T-helper 17 cell (primary cell): Measurements from ENCODE around the gene NUTM2G. TPM values are rescaled to one million over a fixed set of nuclear protein-coding genes. Genes with fewer than 3 reads are reported as not detected.
"Not testable (repeated sequence)": the region's sequence is repeated elsewhere in the genome, so short reads cannot be mapped to it uniquely, and the experiment has no call there.

Source experiments
- ATAC-seq: fragments of 150-1000 bp; cut with Tn5 transposase; 2 replicates; pipeline ENCODE4 v1.10.0; 2021; ENCODE audit warnings: mild to moderate bottlenecking, moderate library complexity
- DNase-seq, 3 donors: peaks; one replicate each; pipeline versions ENCODE4 v3.0.0 to v3.0.0-alpha.2; 2020 to 2021
- H3K9me3 ChIP-seq: one replicate; pipeline ENCODE4 v1.7.0; 2013; ENCODE audit warnings: low read length, mild to moderate bottlenecking; ENCODE audit not compliant: control insufficient read depth, poor library complexity, severe bottlenecking
- H3K27ac Mint-ChIP-seq: one replicate; pipeline ENCODE4 v1.8.0; 2022; ENCODE audit warnings: mild to moderate bottlenecking, moderate library complexity, mixed read lengths
- H3K27me3 Mint-ChIP-seq: one replicate; pipeline ENCODE4 v1.8.0; 2022; ENCODE audit warnings: mixed read lengths
- H3K36me3 Mint-ChIP-seq: one replicate; pipeline ENCODE4 v1.8.0; 2022; ENCODE audit warnings: low read depth, mixed read lengths
- H3K4me1 Mint-ChIP-seq: one replicate; pipeline ENCODE4 v1.8.0; 2022; ENCODE audit warnings: mild to moderate bottlenecking, mixed read lengths
- H3K4me3 Mint-ChIP-seq: one replicate; pipeline ENCODE4 v1.8.0; 2022; ENCODE audit warnings: mild to moderate bottlenecking, moderate library complexity, mixed read lengths
- total RNA-seq, 4 donors: library from RNA in 2 of 4; stranded (reverse) in 2 of 4; gene quantifications; one replicate each; pipeline ENCODE4 v1.2.3 and lab custom pipeline; 2022 to 2026

Gene NUTM2G
- total RNA-seq, result not detected
- 0 to 0.08 reads per million in 2 donors for total RNA-seq (lab: John Stamatoyannopoulos, UW)

- H3K36me3 Mint-ChIP-seq, H3K27me3 Mint-ChIP-seq, H3K4me3 Mint-ChIP-seq, ATAC-seq, H3K9me3 ChIP-seq, H3K27ac Mint-ChIP-seq, DNase-seq, H3K4me1 Mint-ChIP-seq: not testable (repeated sequence)
Observed at GRCh38 chr9:96928543-96928942, at the start of gene NUTM2G. NUTM2G (plus strand) TSS chr9:96928843; CDS start chr9:96929025, 182 bp downstream.

- H3K27me3 Mint-ChIP-seq, result no peaks in the 10 kb centered on the region
- ATAC-seq, result no peak
Observed at GRCh38 chr9:96883922-96884321, 44.7 kb upstream of the NUTM2G start.

GRCh38 chr9:96884443-96884842, 44.2 kb upstream of the NUTM2G start:
- ATAC-seq (no peak), DNase-seq (no peak)
- peaks cover 3% of the 10 kb centered on the region for H3K36me3 Mint-ChIP-seq

More at GRCh38 chr9:96883922-96884321, 44.7 kb upstream of the NUTM2G start:
- peaks cover 3% of the 10 kb centered on the region for H3K36me3 Mint-ChIP-seq
- no peaks in the 10 kb centered on the region for H3K4me1 Mint-ChIP-seq
- H3K4me3 Mint-ChIP-seq, result no peak overlapping the region
- no peak for DNase-seq
- H3K9me3 ChIP-seq, result no peaks in the 10 kb centered on the region
- no peak overlapping the region for H3K27ac Mint-ChIP-seq

GRCh38 chr9:96885424-96885823, 43.2 kb upstream of the NUTM2G start:
- no peak for ATAC-seq
- H3K4me1 Mint-ChIP-seq, result no peaks in the 10 kb centered on the region
- H3K36me3 Mint-ChIP-seq, result peaks cover 5% of the 10 kb centered on the region
- no peak overlapping the region for H3K27ac Mint-ChIP-seq
- no peaks in the 10 kb centered on the region for H3K9me3 ChIP-seq
- no peaks in the 10 kb centered on the region for H3K27me3 Mint-ChIP-seq
- no peak for DNase-seq
- no peak overlapping the region for H3K4me3 Mint-ChIP-seq

More at GRCh38 chr9:96884443-96884842, 44.2 kb upstream of the NUTM2G start:
- Mint-ChIP-seq H3K27me3 (no peaks in the 10 kb centered on the region), H3K27ac (no peak overlapping the region), H3K4me3 (no peak overlapping the region), H3K4me1 (no peaks in the 10 kb centered on the region)
- no peaks in the 10 kb centered on the region for H3K9me3 ChIP-seq

- Mint-ChIP-seq H3K4me1 (no peaks in the 10 kb centered on the region), H3K36me3 (peaks cover 2% of the 10 kb centered on the region), H3K27me3 (no peaks in the 10 kb centered on the region), H3K27ac (no peak overlapping the region), H3K4me3 (no peak overlapping the region)
- ATAC-seq, result no peak
- H3K9me3 ChIP-seq, result no peaks in the 10 kb centered on the region
- no peak for DNase-seq
Observed at GRCh38 chr9:96888591-96888990, 40.1 kb upstream of the NUTM2G start.

GRCh38 chr9:96892131-96892530, 36.5 kb upstream of the NUTM2G start:
- no peaks in the 10 kb centered on the region for H3K27me3 Mint-ChIP-seq
- peaks cover 9% of the 10 kb centered on the region for H3K36me3 Mint-ChIP-seq
- no peak overlapping the region for H3K4me3 Mint-ChIP-seq
- DNase-seq (no peak), ATAC-seq (no peak)
- no peaks in the 10 kb centered on the region for H3K9me3 ChIP-seq
- no peak overlapping the region for H3K27ac Mint-ChIP-seq
- no peaks in the 10 kb centered on the region for H3K4me1 Mint-ChIP-seq

GRCh38 chr9:96900010-96900409, 28.6 kb upstream of the NUTM2G start:
- not testable (repeated sequence) for H3K4me3 Mint-ChIP-seq, H3K9me3 ChIP-seq, H3K27ac Mint-ChIP-seq, H3K36me3 Mint-ChIP-seq, H3K4me1 Mint-ChIP-seq, ATAC-seq, DNase-seq, H3K27me3 Mint-ChIP-seq

- not testable (repeated sequence) for H3K27ac Mint-ChIP-seq, H3K36me3 Mint-ChIP-seq, DNase-seq, H3K4me1 Mint-ChIP-seq, H3K4me3 Mint-ChIP-seq, H3K27me3 Mint-ChIP-seq, ATAC-seq, H3K9me3 ChIP-seq
Observed at GRCh38 chr9:96904947-96905722, 23.5 kb upstream of the NUTM2G start.

- H3K36me3 Mint-ChIP-seq, H3K27ac Mint-ChIP-seq, H3K9me3 ChIP-seq, H3K27me3 Mint-ChIP-seq, ATAC-seq, H3K4me3 Mint-ChIP-seq, H3K4me1 Mint-ChIP-seq, DNase-seq: not testable (repeated sequence)
Observed at GRCh38 chr9:96908479-96908878, 20.2 kb upstream of the NUTM2G start.

GRCh38 chr9:96915539-96915938, 13.1 kb upstream of the NUTM2G start:
- not testable (repeated sequence) for H3K4me1 Mint-ChIP-seq, H3K27ac Mint-ChIP-seq, ATAC-seq, H3K36me3 Mint-ChIP-seq, H3K4me3 Mint-ChIP-seq, DNase-seq, H3K9me3 ChIP-seq, H3K27me3 Mint-ChIP-seq

GRCh38 chr9:96916531-96916930, 12.1 kb upstream of the NUTM2G start:
- not testable (repeated sequence) for H3K4me3 Mint-ChIP-seq, ATAC-seq, H3K9me3 ChIP-seq, DNase-seq, H3K4me1 Mint-ChIP-seq, H3K27ac Mint-ChIP-seq, H3K36me3 Mint-ChIP-seq, H3K27me3 Mint-ChIP-seq

- H3K27ac Mint-ChIP-seq, DNase-seq, H3K4me3 Mint-ChIP-seq, H3K36me3 Mint-ChIP-seq, H3K4me1 Mint-ChIP-seq, H3K27me3 Mint-ChIP-seq, ATAC-seq, H3K9me3 ChIP-seq: not testable (repeated sequence)
Observed at GRCh38 chr9:96918550-96918949, 10.1 kb upstream of the NUTM2G start.

- H3K9me3 ChIP-seq, H3K4me1 Mint-ChIP-seq, H3K4me3 Mint-ChIP-seq, H3K36me3 Mint-ChIP-seq, H3K27ac Mint-ChIP-seq, ATAC-seq, DNase-seq, H3K27me3 Mint-ChIP-seq: not testable (repeated sequence)
Observed at GRCh38 chr9:96920803-96921202, 7.8 kb upstream of the NUTM2G start.

- not testable (repeated sequence) for H3K36me3 Mint-ChIP-seq, DNase-seq
Observed at GRCh38 chr9:96925587-96925986, 3.1 kb upstream of the NUTM2G start.

More at GRCh38 chr9:96925587-96925986, 3.1 kb upstream of the NUTM2G start:
- not testable (repeated sequence) for H3K4me3 Mint-ChIP-seq, ATAC-seq, H3K9me3 ChIP-seq, H3K4me1 Mint-ChIP-seq, H3K27me3 Mint-ChIP-seq, H3K27ac Mint-ChIP-seq
